Activated naive CD4-positive, alpha-beta T cell treated with anti-CD3 and anti-CD28 coated beads, Interleukin-2, amount 50 U/mL, for 72 hours (primary cell): ENCODE data around the gene TCTA. TPM values are rescaled to one million over a fixed set of nuclear protein-coding genes. Genes with fewer than 3 reads are reported as not detected.
"Not testable (repeated sequence)": the region's sequence is repeated elsewhere in the genome, so short reads cannot be mapped to it uniquely, and the experiment has no call there.

ENCODE experiments used
- ATAC-seq, 2 donors: fragments of 150-1000 bp; cut with Tn5 transposase; 2 replicates each; pipeline ENCODE4 v1.10.0; 2021; ENCODE audit warnings: mild to moderate bottlenecking in 2 of 2, moderate library complexity in 2 of 2
- DNase-seq, 2 donors: peaks; one replicate each; pipeline ENCODE4 v3.0.0; 2021 to 2022; ENCODE audit warnings: low spot score in 2 of 2
- H3K27ac Mint-ChIP-seq, 2 donors: one replicate each; pipeline ENCODE4 v1.8.0; 2022; ENCODE audit warnings: mild to moderate bottlenecking in 2 of 2, mixed read lengths in 2 of 2
- H3K36me3 Mint-ChIP-seq, 2 donors: one replicate each; pipeline ENCODE4 v1.8.0; 2022; ENCODE audit warnings: mixed read lengths in 2 of 2
- H3K9me3 Mint-ChIP-seq, 2 donors: one replicate each; pipeline ENCODE4 v1.8.0; 2022; ENCODE audit warnings: mixed read lengths in 2 of 2
- total RNA-seq, 2 donors: library from RNA; stranded (reverse); gene quantifications; one replicate each; pipeline ENCODE4 v1.2.3, GENCODE V29; 2022

The TCTA gene, protein sequence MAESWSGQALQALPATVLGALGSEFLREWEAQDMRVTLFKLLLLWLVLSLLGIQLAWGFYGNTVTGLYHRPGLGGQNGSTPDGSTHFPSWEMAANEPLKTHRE
- 10 to 100 TPM in 1 of 2 donors, 1 to 10 TPM in 1; 9.2 to 17.0 TPM for total RNA-seq

DNA sequence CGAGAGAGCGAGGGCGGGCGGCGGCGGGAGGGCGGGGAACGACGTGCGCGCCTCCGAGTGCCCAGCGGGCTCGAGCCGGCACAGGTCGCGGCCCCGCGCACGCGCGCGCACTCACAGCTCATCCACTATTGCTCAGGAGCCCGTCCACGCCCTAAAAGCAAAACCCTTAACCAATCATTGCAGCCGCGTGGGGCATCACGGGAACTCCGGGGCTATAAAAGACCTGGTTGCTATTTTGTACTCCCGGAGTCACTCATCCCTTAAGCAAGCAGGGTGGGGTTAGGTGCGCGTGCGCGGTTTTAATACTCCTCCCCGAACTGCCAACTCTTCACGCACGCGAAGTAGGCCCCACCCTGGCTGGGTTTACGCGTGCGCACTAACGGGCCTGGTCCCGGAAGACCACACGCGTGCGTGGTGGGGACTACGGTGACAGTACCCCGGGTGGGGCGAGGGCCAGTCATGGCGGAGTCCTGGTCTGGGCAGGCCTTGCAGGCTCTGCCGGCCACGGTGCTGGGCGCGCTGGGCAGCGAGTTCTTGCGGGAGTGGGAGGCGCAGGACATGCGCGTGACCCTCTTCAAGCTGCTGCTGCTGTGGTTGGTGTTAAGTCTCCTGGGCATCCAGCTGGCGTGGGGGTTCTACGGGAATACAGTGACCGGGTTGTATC, at the start of gene TCTA, which contains the start of gene RHOA:
Gene TCTA, plus strand, starts transcription at position 456 of the 664 bp plus-strand sequence. Its CDS starts 4 bp downstream, at position 460.
Gene RHOA, minus strand, starts transcription at position 9 of the 664 bp plus-strand sequence. CDS start 36,387 bp downstream, outside the sequence.
- no peaks in the 10 kb centered on the region for H3K9me3 Mint-ChIP-seq
- H3K27ac Mint-ChIP-seq: peak within 1 kb of the TSS; percentile 93 to 98
- peaks cover 32 to 35% of the 10 kb centered on the region in 2 donors for H3K36me3 Mint-ChIP-seq
- ATAC-seq: peak; percentile 85 to 88
- DNase-seq: peak; percentile 98 to 99

DNA sequence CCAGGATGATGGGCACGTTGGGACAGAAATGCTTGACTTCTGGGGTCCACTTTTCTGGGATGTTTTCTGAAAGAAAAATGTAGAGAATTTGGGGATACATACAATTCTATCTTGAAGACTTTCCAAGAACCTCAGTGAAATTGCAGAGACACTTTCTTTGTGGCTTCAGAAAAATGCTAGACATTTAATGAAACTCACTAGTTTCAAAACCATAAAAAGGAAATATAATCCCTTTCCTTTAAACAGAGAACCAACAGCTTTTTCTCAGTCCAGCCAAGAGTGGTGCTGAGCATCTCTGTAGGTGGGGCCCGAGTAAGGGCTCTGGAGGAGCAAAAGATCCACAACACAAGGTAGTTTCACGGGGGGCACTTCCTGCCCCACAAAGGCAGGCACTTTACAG, 49.7 kb upstream of the TCTA start:
- H3K9me3 Mint-ChIP-seq: no peaks in the 10 kb centered on the region
- H3K27ac Mint-ChIP-seq: peak overlapping the region; percentile 66 to 79
- ATAC-seq (no peak), DNase-seq (no peak)
- peaks cover 8 to 47% of the 10 kb centered on the region in 2 donors for H3K36me3 Mint-ChIP-seq

DNA sequence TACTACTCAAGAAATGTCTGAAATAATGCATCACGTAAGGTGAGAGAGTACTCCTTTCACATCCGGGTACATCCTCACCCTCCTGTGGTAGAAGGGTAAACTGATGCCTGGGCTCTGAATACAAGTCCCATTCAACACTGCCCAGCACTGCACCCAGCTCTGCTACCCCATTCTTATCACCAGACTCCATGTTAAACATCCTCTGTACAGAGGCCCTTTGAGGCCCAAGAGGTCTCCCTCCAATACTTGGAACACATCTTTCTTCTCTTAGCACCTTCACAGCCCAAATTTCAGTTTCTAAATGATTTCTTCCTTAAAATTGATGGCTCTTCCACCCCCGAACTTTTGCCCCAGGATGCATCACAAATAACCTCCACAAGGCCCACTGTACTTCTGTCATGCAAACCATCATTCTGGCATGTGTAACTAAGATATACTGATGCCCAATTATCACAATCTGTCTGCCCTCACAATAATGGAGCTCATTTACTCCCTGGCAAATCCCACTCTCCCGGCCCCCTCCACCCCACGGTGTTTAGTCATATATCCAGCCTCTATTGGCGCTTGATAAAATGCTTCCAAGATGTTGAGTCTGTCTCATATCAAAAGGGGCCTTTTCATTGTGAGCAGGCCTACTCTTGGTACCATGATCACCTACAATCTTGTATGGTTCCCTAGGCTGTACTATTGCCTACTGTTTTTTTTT, 41.5 kb upstream of the TCTA start:
- no peak for DNase-seq
- Mint-ChIP-seq H3K36me3 (peaks cover 9 to 50% of the 10 kb centered on the region in 2 donors), H3K9me3 (no peaks in the 10 kb centered on the region), H3K27ac (peak overlapping the region; percentile 0 to 77)
- peak in 1 of 2 donors; percentile 28 for ATAC-seq

DNA sequence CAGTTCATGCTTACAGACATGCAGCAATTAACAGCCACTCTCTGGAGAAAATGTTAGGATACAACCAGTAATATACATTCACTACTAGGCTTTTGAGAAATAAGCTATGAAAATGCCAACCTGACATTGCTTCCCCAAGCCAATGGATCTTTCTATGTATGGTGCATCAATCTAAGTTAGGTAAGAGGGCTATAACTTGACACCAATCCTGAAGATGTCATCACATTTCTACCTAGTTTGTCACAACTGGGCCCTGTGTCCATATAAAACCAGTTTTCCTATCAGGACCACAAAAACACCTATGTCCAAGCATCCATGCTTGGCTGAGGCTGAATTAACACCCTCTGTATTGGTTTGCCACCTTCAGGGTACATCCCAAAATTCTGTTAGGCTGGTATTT, 40.3 kb upstream of the TCTA start:
- no peaks in the 10 kb centered on the region for H3K9me3 Mint-ChIP-seq
- peak overlapping the region in 1 of 2 donors; percentile 56 for H3K27ac Mint-ChIP-seq
- peaks cover 9 to 42% of the 10 kb centered on the region in 2 donors for H3K36me3 Mint-ChIP-seq
- DNase-seq (no peak), ATAC-seq (no peak)

DNA sequence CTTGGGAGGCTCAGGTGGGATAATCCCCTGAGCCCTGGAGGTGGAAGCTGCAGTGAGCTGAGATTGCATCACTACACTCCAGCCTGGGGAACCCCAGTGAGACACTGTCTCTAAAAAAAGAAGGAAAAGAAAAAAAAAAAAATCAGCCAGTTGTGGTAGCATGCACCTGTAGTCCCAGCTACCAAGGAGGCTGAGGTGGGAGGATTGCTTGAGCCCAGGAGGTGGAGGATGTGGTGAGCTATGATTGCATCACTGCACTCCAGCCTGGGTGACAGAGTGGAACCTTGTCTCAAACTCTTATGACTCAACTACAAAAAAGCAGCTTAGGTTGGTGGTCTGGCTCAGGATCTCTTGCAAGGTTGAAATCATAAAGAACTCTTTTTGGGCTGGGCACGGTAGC, 34.7 kb upstream of the TCTA start:
- DNase-seq (peak; percentile 38 to 84), ATAC-seq (peak; percentile 96 to 97)
- Mint-ChIP-seq H3K27ac (peak overlapping the region; percentile 73 to 95), H3K36me3 (peaks cover 9 to 43% of the 10 kb centered on the region in 2 donors), H3K9me3 (peaks cover 0 to 8% of the 10 kb centered on the region in 2 donors)

DNA sequence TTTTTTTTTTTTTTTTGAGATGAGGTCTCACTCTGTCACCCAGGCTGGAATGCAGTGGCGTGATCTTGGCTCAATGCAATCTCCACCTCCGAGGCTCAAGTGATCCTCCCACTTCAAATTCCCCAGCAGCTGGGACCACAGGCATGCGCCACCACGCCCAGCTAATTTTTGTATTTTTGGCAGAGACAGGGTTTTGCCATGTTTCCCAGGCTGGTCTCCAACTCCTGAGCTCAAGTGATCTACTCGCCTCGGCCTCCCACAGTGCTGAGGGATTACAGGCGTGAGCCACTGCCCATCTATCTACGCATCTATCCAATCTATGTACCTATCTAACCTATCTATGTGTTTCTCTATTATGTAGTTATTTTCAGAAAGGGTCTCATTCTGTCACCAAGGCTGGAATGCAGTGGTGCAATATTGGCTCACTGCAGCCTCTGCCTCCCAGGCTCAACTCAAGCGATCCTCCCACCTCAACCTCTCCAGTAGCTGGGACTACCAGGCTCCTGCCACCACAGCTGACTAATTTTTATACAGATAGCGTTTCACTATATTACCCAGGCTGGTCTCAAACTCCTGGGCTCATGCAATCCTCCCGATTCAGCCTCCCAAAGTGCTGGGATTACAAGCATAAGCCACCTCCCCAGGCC, 33.9 kb upstream of the TCTA start:
- Mint-ChIP-seq H3K36me3 (peaks cover 3 to 35% of the 10 kb centered on the region in 2 donors), H3K27ac (peak overlapping the region in 1 of 2 donors; percentile 95), H3K9me3 (peaks cover 0 to 8% of the 10 kb centered on the region in 2 donors)
- ATAC-seq (peak in 1 of 2 donors; percentile 11), DNase-seq (no peak)

DNA sequence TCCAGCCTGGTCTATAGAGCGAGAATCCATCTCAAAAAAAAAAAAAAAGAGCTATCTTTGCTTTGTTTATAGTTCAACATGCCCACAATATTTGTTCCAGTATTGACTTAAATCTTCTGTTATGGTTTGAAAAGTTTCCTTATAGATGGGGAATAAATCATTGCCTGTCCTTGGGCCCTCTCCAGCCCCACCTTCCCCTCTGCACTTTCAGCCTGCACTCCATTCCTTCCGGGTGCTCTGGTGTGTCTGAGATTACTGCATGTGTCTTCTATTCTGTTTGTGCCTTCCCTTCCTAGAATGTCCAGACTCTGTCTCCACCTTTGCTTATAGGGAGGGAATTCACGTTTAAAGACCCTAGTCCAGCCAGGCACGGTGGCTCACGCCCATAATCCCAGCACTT, 28.8 kb upstream of the TCTA start:
- H3K27ac Mint-ChIP-seq: no peak overlapping the region
- H3K36me3 Mint-ChIP-seq: peaks cover 0 to 10% of the 10 kb centered on the region in 2 donors
- ATAC-seq (no peak), DNase-seq (no peak)
- peaks cover 0 to 8% of the 10 kb centered on the region in 2 donors for H3K9me3 Mint-ChIP-seq

DNA sequence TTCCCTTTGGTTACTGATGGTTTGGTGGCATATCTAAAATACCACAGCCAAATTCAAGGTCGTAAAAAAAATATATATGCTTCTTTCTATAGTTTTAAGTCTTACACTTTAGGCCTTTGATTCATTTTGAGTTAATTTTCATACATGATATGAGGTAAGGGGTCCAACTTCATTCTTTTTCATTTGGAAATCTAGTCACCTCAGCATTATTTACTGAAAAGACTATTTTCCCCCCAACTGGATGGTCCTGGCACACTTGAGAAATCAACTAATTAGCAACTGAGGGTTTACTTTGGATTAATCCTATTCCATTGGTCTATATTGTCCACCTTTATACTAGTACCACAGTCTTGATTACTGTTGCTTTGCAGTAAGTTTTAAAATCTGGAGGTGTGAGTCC, 26.6 kb upstream of the TCTA start:
- DNase-seq (no peak), ATAC-seq (no peak)
- H3K36me3 Mint-ChIP-seq: no peaks in the 10 kb centered on the region
- H3K9me3 Mint-ChIP-seq: no peaks in the 10 kb centered on the region
- no peak overlapping the region for H3K27ac Mint-ChIP-seq

DNA sequence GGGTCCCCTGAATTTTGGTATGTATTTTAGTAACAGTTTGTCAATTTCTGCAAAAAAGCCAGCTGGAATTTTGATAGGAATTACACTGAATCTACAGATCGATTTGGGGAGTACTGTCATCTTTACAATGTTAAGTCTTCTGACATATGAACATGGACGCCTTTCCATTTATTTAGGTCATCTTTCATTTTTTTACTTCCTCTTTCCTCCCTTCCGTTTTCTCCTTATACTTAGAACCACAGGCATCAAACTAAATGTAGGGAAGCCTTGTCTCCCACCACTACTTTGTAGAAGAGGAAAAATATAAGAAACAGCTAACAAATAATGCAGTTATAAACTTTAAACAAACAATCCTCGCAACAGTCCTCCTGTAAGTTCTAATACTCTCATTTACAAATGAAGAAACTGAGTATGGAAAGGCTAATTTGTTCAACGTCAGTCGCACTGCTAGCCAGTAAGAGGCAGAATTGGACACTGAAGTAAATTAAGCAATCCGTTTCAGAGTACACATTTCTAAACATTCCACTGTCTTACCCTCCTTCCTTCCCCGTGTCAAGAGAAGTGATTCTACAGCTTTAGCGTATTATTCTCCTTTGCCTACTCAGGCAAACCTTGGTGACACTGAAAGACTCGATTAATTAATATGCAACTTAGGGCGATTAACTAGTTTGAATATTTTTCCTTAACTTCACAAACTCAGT, 26.0 kb upstream of the TCTA start:
- Mint-ChIP-seq H3K9me3 (no peaks in the 10 kb centered on the region), H3K27ac (peak overlapping the region in 1 of 2 donors; percentile 85), H3K36me3 (no peaks in the 10 kb centered on the region)
- no peak for ATAC-seq
- no peak for DNase-seq

DNA sequence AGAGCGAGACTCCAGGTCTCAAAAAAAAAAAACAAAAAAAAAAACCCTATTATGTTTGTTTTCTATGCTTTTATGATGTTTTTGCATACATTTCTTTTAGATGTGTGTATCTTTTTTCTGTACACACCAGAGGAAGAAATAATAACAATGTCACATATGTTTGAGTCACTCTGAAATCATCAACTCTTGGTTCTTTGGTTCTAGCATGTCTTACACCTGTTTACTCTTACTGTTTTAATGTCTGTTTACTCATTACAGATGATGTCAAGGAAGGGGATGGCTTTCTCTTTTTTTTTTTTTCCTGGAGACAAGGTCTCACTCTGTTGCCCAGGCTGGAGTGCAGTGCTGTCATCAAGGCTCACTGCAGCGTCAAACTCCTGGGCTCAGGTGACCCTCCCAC, 24.5 kb upstream of the TCTA start:
- peak in 1 of 2 donors; percentile 32 for ATAC-seq
- Mint-ChIP-seq H3K9me3 (no peaks in the 10 kb centered on the region), H3K36me3 (no peaks in the 10 kb centered on the region), H3K27ac (no peak overlapping the region)
- no peak for DNase-seq

DNA sequence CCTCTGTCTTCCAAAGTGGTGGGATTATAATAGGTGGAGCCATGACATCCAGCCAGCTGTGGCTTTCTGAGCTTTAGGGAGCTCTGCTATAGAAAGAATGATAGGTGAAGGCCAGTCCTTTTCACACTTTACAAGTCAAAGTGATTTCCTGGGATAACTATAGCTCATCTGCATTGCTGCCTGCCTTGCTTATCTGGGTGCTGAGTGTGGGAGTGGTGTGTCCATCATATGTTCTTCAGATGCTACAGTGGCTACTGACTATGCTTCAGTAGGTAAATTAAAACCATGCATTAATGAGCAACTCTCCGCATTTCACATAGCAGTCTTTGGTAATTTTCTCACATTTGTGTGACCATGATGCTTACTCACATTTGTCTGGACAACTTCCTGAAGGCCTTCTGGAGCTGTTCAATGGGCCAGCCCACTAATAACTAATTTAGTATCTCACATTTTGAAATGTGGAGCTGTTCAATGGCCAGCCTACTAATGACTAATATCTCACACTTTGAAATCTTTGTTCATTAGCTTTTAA, 23.9 kb upstream of the TCTA start:
- no peak for DNase-seq
- Mint-ChIP-seq H3K27ac (no peak overlapping the region), H3K36me3 (no peaks in the 10 kb centered on the region), H3K9me3 (no peaks in the 10 kb centered on the region)
- no peak for ATAC-seq

DNA sequence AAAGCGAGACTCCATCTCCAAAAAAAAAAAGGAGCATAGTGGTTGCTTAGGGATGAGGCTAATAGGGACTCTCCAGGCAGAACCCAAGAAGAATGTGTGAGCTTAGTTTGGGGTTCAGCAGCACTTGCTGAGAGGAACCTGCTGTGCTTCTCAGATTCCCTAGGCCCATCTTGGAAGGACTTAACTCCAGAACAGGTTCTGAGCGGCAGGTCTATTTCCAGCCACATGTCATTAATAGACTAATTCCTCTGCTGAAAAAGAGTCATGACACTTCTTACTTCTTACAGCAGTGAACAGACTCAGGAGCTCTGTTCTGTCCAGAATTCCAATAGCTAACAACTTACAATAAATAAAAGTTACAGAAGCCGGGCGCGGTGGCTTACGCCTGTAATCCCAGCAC, 22.9 kb upstream of the TCTA start:
- Mint-ChIP-seq H3K27ac (no peak overlapping the region), H3K9me3 (no peaks in the 10 kb centered on the region), H3K36me3 (peaks cover 0 to 2% of the 10 kb centered on the region in 2 donors)
- ATAC-seq (no peak), DNase-seq (no peak)

DNA sequence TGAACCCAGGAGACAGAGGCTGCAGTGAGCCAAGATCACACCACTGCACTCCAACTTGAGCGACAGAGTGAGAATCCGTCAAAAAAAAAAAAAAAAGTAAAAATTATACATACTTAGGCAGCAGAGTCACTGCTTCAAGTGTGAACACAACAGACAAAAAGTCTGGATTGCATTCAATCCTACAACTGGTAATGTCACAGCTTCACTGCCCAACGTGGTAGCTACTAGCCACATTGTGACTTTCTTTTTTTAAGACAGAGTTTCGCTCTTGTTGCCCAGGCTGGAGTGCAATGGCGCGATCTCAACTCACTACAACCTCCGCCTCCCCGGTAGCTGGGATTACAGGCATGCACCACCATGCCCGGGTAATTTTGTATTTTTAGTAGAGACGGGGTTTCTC, 20.9 kb upstream of the TCTA start:
- not testable (repeated sequence) for ATAC-seq, DNase-seq, H3K9me3 Mint-ChIP-seq, H3K27ac Mint-ChIP-seq
- H3K36me3 Mint-ChIP-seq: peaks cover 6 to 18% of the 10 kb centered on the region in 2 donors

DNA sequence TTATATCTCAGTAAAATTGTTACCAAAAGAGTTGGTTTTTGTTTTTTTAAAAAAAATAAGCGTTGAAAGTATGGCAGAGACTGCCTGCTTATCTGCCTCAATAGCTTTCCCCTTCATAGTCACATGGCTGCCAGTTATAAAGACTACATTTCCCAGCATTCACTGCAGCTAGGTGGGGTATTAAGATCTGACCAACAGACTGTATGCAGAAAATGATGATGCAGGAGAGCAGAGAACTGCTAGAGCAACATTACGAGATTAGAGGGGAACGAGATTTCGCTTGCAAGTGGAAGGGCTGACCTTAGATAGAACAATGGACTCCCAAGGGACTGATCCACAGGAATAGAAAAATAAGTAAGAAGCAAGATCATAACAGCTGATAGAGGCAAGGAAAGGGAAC, 14.8 kb upstream of the TCTA start:
- Mint-ChIP-seq H3K27ac (no peak overlapping the region), H3K36me3 (peaks cover 6 to 45% of the 10 kb centered on the region in 2 donors), H3K9me3 (no peaks in the 10 kb centered on the region)
- DNase-seq (no peak), ATAC-seq (no peak)

DNA sequence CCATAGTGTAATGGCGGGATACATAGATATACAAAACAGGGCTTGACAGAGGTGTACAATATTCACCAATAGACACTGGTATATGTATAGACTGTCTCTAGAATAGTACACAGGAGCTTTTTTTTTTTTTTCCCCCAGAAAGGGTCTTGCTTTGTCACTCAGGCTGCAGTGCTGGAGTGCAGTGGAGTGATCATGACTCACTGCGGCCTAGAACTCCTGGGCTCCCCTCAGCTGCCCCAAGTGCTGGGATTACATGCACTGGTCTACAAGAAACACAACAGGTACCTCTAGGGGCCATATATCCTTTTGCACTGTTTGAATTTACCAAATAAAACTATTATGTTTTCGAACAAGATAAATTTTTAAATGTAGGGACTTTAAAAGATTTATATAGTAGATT, 12.8 kb upstream of the TCTA start:
- H3K27ac Mint-ChIP-seq: peak overlapping the region in 1 of 2 donors; percentile 90

DNA sequence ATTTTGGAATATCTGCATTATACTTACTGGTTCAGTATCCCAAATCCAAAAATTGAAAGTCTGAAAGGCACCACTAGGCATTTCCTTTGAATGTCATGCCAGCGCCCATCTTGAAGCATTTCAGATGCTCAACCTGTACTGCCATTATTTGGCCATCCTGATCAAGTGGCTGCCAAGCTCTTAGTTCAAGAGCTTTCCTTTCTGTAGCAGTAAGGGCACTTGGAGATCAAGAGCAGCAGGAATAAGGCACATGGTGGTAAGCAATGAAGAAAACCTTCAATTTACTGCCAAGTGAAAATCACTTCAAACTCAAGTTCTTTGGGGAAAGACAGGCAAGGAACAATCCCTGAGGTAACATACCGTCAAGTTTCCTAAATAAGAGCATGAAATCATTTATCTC, 10.5 kb upstream of the TCTA start:
- Mint-ChIP-seq H3K27ac (no peak overlapping the region), H3K36me3 (peaks cover 0 to 36% of the 10 kb centered on the region in 2 donors), H3K9me3 (no peaks in the 10 kb centered on the region)
- DNase-seq (no peak), ATAC-seq (no peak)

More for the DNA sequence above, 12.8 kb upstream of the TCTA start:
- H3K36me3 Mint-ChIP-seq: peaks cover 6 to 42% of the 10 kb centered on the region in 2 donors
- DNase-seq (no peak), ATAC-seq (peak; percentile 30 to 46)
- no peaks in the 10 kb centered on the region for H3K9me3 Mint-ChIP-seq
